Uterus (tissue), 4 donors: Measurements from ENCODE around the gene C7orf25. TPM values are rescaled to one million over a fixed set of nuclear protein-coding genes. Genes with fewer than 3 reads are reported as not detected.

Source experiments
- DNase-seq, 2 donors: peaks; one replicate each; pipeline ENCODE4 v3.0.0-alpha.2; 2019 to 2020
- H3K27ac ChIP-seq, 2 donors: fragments of 200-600 bp; sonication (generic); 1 replicate in 1 of 2; 2 replicates in 1 of 2; pipeline ENCODE4 v1.5.1; 2016 to 2018
- H3K27me3 ChIP-seq, 2 donors: fragments of 200-600 bp; sonication (generic); one replicate each; pipeline ENCODE4 v1.5.1; 2018 to 2019; ENCODE audit warnings: control low read depth in 1 of 2
- H3K36me3 ChIP-seq, 2 donors: fragments of 200-600 bp; sonication (generic); one replicate each; pipeline ENCODE4 v1.5.1; 2019; ENCODE audit warnings: control low read depth in 1 of 2
- H3K4me1 ChIP-seq, 2 donors: fragments of 200-600 bp; sonication (generic); one replicate each; pipeline ENCODE4 v1.5.1; 2018 to 2019; ENCODE audit warnings: control low read depth in 1 of 2
- H3K4me3 ChIP-seq, 2 donors: fragments of 200-600 bp; sonication (generic); 1 replicate in 1 of 2; 2 replicates in 1 of 2; pipeline ENCODE4 v1.5.1; 2018 to 2019; ENCODE audit warnings: mild to moderate bottlenecking in 1 of 2
- H3K9me3 ChIP-seq, 2 donors: fragments of 200-600 bp; sonication (generic); one replicate each; pipeline ENCODE4 v1.5.1; 2019; ENCODE audit warnings: control low read depth in 1 of 2
- CTCF ChIP-seq, 4 experiments: fragments of 200-600 bp in 2 of 4; fragments of 450-650 bp in 2 of 4; sonication (generic) in 2 of 4; IDR thresholded peaks; one replicate each; pipeline ENCODE4 v1.5.1; 2016 to 2019; ENCODE audit warnings: antibody characterized with exemption in 4 of 4, mild to moderate bottlenecking in 2 of 4, moderate library complexity in 1 of 4
- POLR2A ChIP-seq, 2 donors: fragments of 450-650 bp; IDR thresholded peaks; one replicate each; pipeline ENCODE4 v1.6.1; 2016; ENCODE audit warnings: antibody characterized with exemption in 2 of 2, mild to moderate bottlenecking in 1 of 2, moderate library complexity in 1 of 2
- intact Hi-C: fragments of 100-400 bp; cut with DNase I; formaldehyde crosslinking; loops from one replicate; pipeline ENCODE4 v1.15.1; 2023; ENCODE audit warnings: low total_unique reads
- total RNA-seq, 4 donors: library from RNA; depleted of rRNA in 3 of 4; stranded (reverse); fragments of >200 nt in 3 of 4; gene quantifications; one replicate each; pipeline versions ENCODE4 v1.1.0 to v1.2.4, GENCODE V29; 2014 to 2023
- donor health status: DM: yes; HTN: yes; CAD: no.

Gene C7orf25
- total RNA-seq, 4 donors from 2014 or later, result 5.9 to 22.5 (median 11.9) TPM

GRCh38 chr7:42934291-42934690, 22.4 kb upstream of the C7orf25 start:
- Histone ChIP-seq H3K27me3 (no peaks in the 10 kb centered on the region), H3K4me3 (no peak overlapping the region), H3K9me3 (no peaks in the 10 kb centered on the region), H3K27ac (no peak overlapping the region), H3K4me1 (peaks cover 3 to 8% of the 10 kb centered on the region in 2 donors), H3K36me3 (no peaks in the 10 kb centered on the region)
- no peak for DNase-seq
- TF ChIP-seq POLR2A (IDR thresholded peaks at IDR 0.05) (no peak), CTCF (IDR thresholded peaks at IDR 0.05) (no peak)
- intact Hi-C loops, result no loop called here

- Histone ChIP-seq H3K27ac (peak overlapping the region; percentile 76 to 81), H3K4me3 (peak overlapping the region; percentile 80 to 90), H3K36me3 (no peaks in the 10 kb centered on the region), H3K9me3 (no peaks in the 10 kb centered on the region), H3K4me1 (peaks cover 3 to 8% of the 10 kb centered on the region in 2 donors), H3K27me3 (no peaks in the 10 kb centered on the region)
- intact Hi-C loops, result no loop called here
- TF ChIP-seq POLR2A (IDR thresholded peaks at IDR 0.05) (no peak), CTCF (IDR thresholded peaks at IDR 0.05) (no peak)
- no peak for DNase-seq
Observed at GRCh38 chr7:42932811-42933591, 21.1 kb upstream of the C7orf25 start.

- Histone ChIP-seq H3K9me3 (no peaks in the 10 kb centered on the region), H3K4me1 (peaks cover 3 to 8% of the 10 kb centered on the region in 2 donors), H3K27me3 (no peaks in the 10 kb centered on the region), H3K4me3 (peak within 1 kb of the TSS; percentile 80 to 90), H3K27ac (peak within 1 kb of the TSS; percentile 76 to 81), H3K36me3 (no peaks in the 10 kb centered on the region)
- TF ChIP-seq POLR2A (IDR thresholded peaks at IDR 0.05) (peak; percentile 50 to 57), CTCF (IDR thresholded peaks at IDR 0.05) (no peak)
- DNase-seq, result peak; percentile 95
- intact Hi-C loops, result no loop called here
Observed at GRCh38 chr7:42931834-42932651, 20.2 kb upstream of the C7orf25 start, which contains the start of the genes MRPL32 and PSMA2. TSS of gene MRPL32 (plus strand) at chr7:42932376. CDS start at chr7:42932387, 11 bp downstream. TSS of gene PSMA2 (minus strand) at chr7:42932174. CDS start at chr7:42932158, 16 bp downstream.

GRCh38 chr7:42931447-42931833, 19.6 kb upstream of the C7orf25 start:
- DNase-seq, result no peak
- Histone ChIP-seq H3K36me3 (no peaks in the 10 kb centered on the region), H3K27me3 (no peaks in the 10 kb centered on the region), H3K9me3 (no peaks in the 10 kb centered on the region), H3K4me3 (peak overlapping the region; percentile 80 to 90), H3K4me1 (peaks cover 3 to 8% of the 10 kb centered on the region in 2 donors), H3K27ac (peak overlapping the region; percentile 71 to 77)
- no peak for TF ChIP-seq CTCF (IDR thresholded peaks at IDR 0.05)
- no peak for TF ChIP-seq POLR2A (IDR thresholded peaks at IDR 0.05)
- intact Hi-C loops, result no loop called here
